OCI-LY1 (cell line): ENCODE measurements around the gene CAT.

Source experiments
- CTCF ChIP-seq: fragments of 200-600 bp; sonication (generic), shearing (Covaris generic); IDR thresholded peaks from 2 replicates; pipeline ENCODE4 v1.5.1; 2017; ENCODE audit warnings: mild to moderate bottlenecking, antibody characterized with exemption, low read length, moderate library complexity, mixed read lengths
- EZH2 ChIP-seq: fragments of 200-600 bp; sonication (generic), shearing (Covaris generic); IDR thresholded peaks from 2 replicates; pipeline ENCODE4 v1.8.0; 2017; ENCODE audit warnings: borderline replicate concordance, mixed run types, mild to moderate bottlenecking, antibody characterized with exemption, low read length, moderate library complexity, mixed read lengths

- TF ChIP-seq CTCF (no peak), EZH2 (no peak)
Measured at GRCh38 chr11:34495239-34495723, 56.5 kb downstream of the CAT start.
